ENCODE results near the gene DNAH8.

DNA sequence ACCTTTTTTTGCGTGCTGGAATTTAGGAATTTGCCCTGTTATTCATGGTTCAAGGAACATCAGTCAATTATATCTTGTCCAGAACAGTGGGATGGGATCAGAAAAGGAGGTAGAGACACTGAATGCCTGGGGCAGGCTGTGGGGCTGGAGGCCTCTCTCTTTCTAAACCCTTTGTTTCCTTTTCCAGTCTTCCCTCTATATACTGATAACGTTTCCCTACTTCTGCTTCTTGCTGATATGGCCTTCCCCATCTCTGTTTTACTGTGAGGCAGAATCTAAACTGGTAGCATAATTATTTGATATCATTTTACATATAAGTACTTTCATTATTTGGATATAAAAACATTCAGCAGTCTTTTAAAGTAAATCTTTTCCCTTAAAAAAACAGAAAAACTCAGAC is 67.5 kb downstream of the DNAH8 start:
- TF ChIP-seq, protein P1, sequence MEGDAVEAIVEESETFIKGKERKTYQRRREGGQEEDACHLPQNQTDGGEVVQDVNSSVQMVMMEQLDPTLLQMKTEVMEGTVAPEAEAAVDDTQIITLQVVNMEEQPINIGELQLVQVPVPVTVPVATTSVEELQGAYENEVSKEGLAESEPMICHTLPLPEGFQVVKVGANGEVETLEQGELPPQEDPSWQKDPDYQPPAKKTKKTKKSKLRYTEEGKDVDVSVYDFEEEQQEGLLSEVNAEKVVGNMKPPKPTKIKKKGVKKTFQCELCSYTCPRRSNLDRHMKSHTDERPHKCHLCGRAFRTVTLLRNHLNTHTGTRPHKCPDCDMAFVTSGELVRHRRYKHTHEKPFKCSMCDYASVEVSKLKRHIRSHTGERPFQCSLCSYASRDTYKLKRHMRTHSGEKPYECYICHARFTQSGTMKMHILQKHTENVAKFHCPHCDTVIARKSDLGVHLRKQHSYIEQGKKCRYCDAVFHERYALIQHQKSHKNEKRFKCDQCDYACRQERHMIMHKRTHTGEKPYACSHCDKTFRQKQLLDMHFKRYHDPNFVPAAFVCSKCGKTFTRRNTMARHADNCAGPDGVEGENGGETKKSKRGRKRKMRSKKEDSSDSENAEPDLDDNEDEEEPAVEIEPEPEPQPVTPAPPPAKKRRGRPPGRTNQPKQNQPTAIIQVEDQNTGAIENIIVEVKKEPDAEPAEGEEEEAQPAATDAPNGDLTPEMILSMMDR (IDR thresholded peaks at IDR 0.05; ENCODE audit: low read depth, low read length, poor library complexity, severe bottlenecking), result no peak
- no peak for TF ChIP-seq EZH2phosphoT487 (IDR thresholded peaks at IDR 0.05; ENCODE audit: borderline replicate concordance, low read length)
